HG02840 (cell line): ENCODE data around the gene PCSK7.
"Not testable (repeated sequence)": the region's sequence is repeated elsewhere in the genome, so short reads cannot be mapped to it uniquely, and the experiment has no call there.

Source experiments
- ATAC-seq: cut with Tn5 transposase; IDR thresholded peaks from one replicate; pipeline ENCODE4 v1.9.1; 2021; ENCODE audit warnings: mild to moderate bottlenecking, moderate library complexity, moderate number of reproducible peaks; ENCODE audit not compliant: unreplicated experiment, low FRiP score

PCSK7 gene

GRCh38 chr11:117186431-117186761 is 45.5 kb downstream of the PCSK7 start:
- ATAC-seq: no peak

- no peak for ATAC-seq
Measured at GRCh38 chr11:117185736-117186430, 46.0 kb downstream of the PCSK7 start.

GRCh38 chr11:117183724-117184349 is 48.0 kb downstream of the PCSK7 start:
- ATAC-seq: no peak

- ATAC-seq: not testable (repeated sequence)
Measured at GRCh38 chr11:117183178-117183577, 48.7 kb downstream of the PCSK7 start.

GRCh38 chr11:117182551-117182935 is 49.3 kb downstream of the PCSK7 start:
- ATAC-seq: no peak

- ATAC-seq: no peak
Measured at GRCh38 chr11:117181586-117182550, 50.0 kb downstream of the PCSK7 start.

- ATAC-seq: no peak
Measured at GRCh38 chr11:117180661-117181585, 51.0 kb downstream of the PCSK7 start.

- no peak for ATAC-seq
Measured at GRCh38 chr11:117180020-117180419, 51.9 kb downstream of the PCSK7 start.

- peak; percentile 45 for ATAC-seq
Measured at GRCh38 chr11:117179048-117179999, 52.5 kb downstream of the PCSK7 start.

GRCh38 chr11:117178210-117179034 is 53.5 kb downstream of the PCSK7 start, which contains the start of gene SIDT2:
TSS of gene SIDT2 (plus strand) at chr11:117178743. CDS start at chr11:117179264, 521 bp downstream.
- peak; percentile 85 for ATAC-seq

GRCh38 chr11:117177534-117178209 is 54.2 kb downstream of the PCSK7 start:
- ATAC-seq: no peak

- no peak for ATAC-seq
Measured at GRCh38 chr11:117176186-117176585, 55.7 kb downstream of the PCSK7 start.

GRCh38 chr11:117175781-117176180 is 56.1 kb downstream of the PCSK7 start:
- ATAC-seq: no peak

- no peak for ATAC-seq
Measured at GRCh38 chr11:117175104-117175503, 56.8 kb downstream of the PCSK7 start.

GRCh38 chr11:117172724-117173421 is 59.0 kb downstream of the PCSK7 start:
- no peak for ATAC-seq

- no peak for ATAC-seq
Measured at GRCh38 chr11:117171404-117172061, 60.3 kb downstream of the PCSK7 start.
